ENCODE data around the gene UBL3.

Gene UBL3

DNA sequence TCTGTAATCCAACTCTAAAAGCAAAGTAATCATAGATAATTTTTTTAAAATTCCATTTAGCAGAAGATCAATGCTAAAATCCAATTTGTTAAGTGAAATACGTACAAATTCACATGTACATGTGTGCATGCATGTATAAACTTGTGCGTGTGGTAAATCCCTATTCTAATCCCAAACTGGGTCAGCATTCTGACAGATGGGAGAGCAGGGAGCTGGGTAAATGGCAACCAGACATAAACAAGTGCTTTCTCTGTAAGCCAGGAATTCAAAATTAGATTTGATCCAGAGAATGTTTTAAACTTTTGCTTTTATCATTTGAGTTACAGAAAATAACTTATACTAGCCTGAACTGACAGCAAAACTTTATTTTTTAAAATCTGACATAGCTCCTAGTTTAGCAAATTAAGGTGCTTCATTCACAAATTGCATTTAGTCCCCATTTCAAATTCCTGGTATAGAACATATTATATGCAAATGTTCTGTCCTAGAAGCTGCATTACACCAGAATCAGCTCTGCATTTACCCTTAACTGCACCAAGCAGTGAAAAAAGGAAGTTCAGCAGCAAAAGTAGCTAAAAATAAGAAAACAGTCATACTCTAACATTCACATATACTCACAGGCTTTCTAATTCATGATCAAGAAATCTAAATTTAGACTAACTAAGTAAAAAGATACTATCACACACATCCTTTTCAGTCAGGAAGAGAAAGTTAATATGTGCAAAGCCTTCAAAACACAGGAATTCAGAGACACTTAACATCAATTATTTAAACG is 32.6 kb downstream of the UBL3 start:
- no peaks in the 10 kb centered on the region for H3K27me3 Mint-ChIP-seq
- peaks cover 19 to 43% of the 10 kb centered on the region in 2 donors for H3K4me1 Mint-ChIP-seq (ENCODE audit: low read depth in 2 of 2)
- DNase-seq (no peak), ATAC-seq (replicated peaks) (peak; percentile 32)
- no peak overlapping the region for H3K4me3 Mint-ChIP-seq
- peaks cover 6% of the 10 kb centered on the region for H3K36me3 Mint-ChIP-seq (ENCODE audit: insufficient read depth)
- peak overlapping the region; percentile 24 to 44 for H3K27ac Mint-ChIP-seq
- H3K9me3 Mint-ChIP-seq, result no peaks in the 10 kb centered on the region

DNA sequence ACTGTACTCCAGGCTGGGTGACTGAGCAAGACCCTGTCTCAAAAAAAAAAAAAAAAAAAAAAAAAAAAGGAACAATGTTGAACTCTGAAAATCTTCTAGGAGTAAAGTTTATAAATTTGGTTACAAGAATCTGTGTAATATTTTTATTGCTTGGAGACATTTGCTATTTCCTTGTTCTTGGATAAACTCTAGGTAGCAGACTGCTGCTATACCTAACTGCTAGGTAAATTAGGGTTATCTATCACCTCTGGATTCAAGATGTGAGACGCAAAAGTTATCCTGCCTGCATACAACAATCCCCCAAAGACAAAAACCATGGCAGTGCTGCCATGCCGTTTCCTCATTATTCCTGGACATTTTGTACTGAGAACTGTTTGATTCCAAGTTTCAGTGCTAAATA is 33.7 kb downstream of the UBL3 start:
- Mint-ChIP-seq H3K36me3 (ENCODE audit: insufficient read depth) (peaks cover 6% of the 10 kb centered on the region), H3K4me3 (no peak overlapping the region), H3K4me1 (ENCODE audit: low read depth in 2 of 2) (peaks cover 25 to 45% of the 10 kb centered on the region in 2 donors), H3K27me3 (no peaks in the 10 kb centered on the region), H3K27ac (no peak overlapping the region), H3K9me3 (no peaks in the 10 kb centered on the region)
- ATAC-seq (replicated peaks), result no peak
- DNase-seq, result no peak

DNA sequence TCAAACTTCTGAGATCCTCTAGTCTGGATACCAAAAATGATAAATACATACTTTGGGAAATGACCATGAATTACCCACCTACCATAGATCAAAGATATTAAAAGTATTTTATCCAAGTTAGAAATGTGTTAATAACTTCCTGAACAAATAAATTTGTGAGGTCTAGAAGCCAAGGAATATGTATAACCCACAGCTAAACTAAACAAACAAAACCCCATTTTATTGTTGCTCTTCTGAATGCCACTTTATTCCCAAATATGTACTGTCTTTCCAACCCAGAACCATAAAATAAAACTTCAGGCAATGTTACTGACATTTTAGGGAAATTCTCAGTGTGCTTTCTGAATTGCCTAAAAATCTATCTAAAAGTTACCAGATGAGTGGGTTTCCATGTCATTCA is 35.1 kb downstream of the UBL3 start:
- no peaks in the 10 kb centered on the region for H3K27me3 Mint-ChIP-seq
- H3K9me3 Mint-ChIP-seq, result no peaks in the 10 kb centered on the region
- ATAC-seq (replicated peaks), result no peak
- H3K27ac Mint-ChIP-seq, result no peak overlapping the region
- no peak for DNase-seq
- H3K36me3 Mint-ChIP-seq (ENCODE audit: insufficient read depth), result peaks cover 6% of the 10 kb centered on the region
- peaks cover 30 to 49% of the 10 kb centered on the region in 2 donors for H3K4me1 Mint-ChIP-seq (ENCODE audit: low read depth in 2 of 2)
- H3K4me3 Mint-ChIP-seq, result no peak overlapping the region

DNA sequence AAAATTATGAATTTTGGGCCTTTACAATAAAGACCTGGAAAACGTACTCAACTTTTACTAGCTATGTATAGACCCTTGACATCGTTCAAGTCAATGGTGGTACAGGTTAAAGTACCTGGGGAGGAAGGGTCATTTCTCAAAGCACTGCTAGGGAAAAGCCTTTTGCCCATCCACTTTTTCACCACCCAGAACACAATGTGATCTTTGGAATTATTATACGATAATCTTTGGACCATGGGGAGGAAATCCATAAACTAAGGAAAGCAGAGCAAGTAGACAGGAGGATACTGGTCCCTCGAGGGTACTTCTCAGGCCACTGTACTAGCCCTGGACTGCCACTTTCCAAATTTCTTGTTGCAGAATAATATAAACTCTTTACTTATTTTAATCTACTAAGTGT is 39.5 kb downstream of the UBL3 start:
- peaks cover 8% of the 10 kb centered on the region for H3K36me3 Mint-ChIP-seq (ENCODE audit: insufficient read depth)
- DNase-seq (no peak), ATAC-seq (replicated peaks) (no peak)
- H3K4me1 Mint-ChIP-seq (ENCODE audit: low read depth in 2 of 2), result peaks cover 35 to 48% of the 10 kb centered on the region in 2 donors
- H3K9me3 Mint-ChIP-seq, result no peaks in the 10 kb centered on the region
- no peak overlapping the region for H3K27ac Mint-ChIP-seq
- H3K4me3 Mint-ChIP-seq, result no peak overlapping the region
- no peaks in the 10 kb centered on the region for H3K27me3 Mint-ChIP-seq

DNA sequence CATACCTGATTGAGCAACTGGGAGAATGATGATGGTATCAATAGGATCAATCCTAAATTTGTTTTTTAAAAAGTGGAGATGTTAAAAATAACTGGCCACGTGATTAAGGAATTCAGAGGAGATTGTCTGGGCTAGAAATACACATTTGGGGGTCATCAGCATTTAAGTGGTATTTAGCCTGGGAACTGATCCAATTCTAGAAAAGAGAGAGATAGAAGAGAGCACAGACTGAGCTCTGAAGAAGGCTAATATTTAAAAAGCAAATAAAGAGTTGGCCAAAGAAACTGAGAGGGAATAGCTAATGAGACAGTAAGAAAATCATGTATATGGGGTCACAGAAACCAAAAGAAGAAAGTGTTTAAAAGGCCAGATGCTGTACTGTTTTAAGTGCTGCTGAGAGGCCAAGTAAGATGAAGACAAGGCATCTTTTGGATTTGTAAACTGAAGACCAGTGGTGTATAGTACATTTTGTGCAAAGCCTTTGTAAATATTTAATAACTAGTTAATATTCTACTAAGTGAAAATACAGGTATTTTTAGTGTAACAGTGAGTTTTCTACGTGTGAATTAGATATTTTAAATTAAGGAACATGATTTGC is 40.2 kb downstream of the UBL3 start:
- Mint-ChIP-seq H3K4me3 (no peak overlapping the region), H3K9me3 (no peaks in the 10 kb centered on the region)

DNA sequence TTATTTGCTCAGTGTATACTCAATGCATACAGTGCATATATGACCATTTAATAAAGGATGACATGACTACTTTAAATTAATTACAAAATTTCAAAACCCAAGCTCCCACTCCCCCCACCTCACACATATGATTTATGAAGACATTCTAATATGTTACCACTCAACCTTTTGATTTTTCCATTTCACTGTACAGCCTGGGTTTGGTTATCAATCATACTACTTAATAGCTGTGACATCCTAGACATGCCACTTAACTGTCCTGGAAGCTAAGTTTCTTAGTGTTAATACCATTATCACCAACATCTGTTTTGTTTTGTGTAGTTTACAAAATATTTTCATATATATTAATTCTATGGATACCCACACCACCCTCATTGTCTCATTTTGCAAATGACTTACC is 42.2 kb downstream of the UBL3 start:
- Mint-ChIP-seq H3K36me3 (ENCODE audit: insufficient read depth) (peaks cover 4% of the 10 kb centered on the region), H3K4me3 (no peak overlapping the region), H3K9me3 (no peaks in the 10 kb centered on the region), H3K27ac (no peak overlapping the region), H3K4me1 (ENCODE audit: low read depth in 2 of 2) (peaks cover 31 to 38% of the 10 kb centered on the region in 2 donors), H3K27me3 (no peaks in the 10 kb centered on the region)
- DNase-seq (no peak), ATAC-seq (replicated peaks) (no peak)

More for the DNA sequence above, 40.2 kb downstream of the UBL3 start:
- Mint-ChIP-seq H3K4me1 (ENCODE audit: low read depth in 2 of 2) (peaks cover 31 to 42% of the 10 kb centered on the region in 2 donors), H3K27ac (no peak overlapping the region), H3K27me3 (no peaks in the 10 kb centered on the region), H3K36me3 (ENCODE audit: insufficient read depth) (peaks cover 8% of the 10 kb centered on the region)
- no peak for ATAC-seq (replicated peaks)
- DNase-seq, result no peak

DNA sequence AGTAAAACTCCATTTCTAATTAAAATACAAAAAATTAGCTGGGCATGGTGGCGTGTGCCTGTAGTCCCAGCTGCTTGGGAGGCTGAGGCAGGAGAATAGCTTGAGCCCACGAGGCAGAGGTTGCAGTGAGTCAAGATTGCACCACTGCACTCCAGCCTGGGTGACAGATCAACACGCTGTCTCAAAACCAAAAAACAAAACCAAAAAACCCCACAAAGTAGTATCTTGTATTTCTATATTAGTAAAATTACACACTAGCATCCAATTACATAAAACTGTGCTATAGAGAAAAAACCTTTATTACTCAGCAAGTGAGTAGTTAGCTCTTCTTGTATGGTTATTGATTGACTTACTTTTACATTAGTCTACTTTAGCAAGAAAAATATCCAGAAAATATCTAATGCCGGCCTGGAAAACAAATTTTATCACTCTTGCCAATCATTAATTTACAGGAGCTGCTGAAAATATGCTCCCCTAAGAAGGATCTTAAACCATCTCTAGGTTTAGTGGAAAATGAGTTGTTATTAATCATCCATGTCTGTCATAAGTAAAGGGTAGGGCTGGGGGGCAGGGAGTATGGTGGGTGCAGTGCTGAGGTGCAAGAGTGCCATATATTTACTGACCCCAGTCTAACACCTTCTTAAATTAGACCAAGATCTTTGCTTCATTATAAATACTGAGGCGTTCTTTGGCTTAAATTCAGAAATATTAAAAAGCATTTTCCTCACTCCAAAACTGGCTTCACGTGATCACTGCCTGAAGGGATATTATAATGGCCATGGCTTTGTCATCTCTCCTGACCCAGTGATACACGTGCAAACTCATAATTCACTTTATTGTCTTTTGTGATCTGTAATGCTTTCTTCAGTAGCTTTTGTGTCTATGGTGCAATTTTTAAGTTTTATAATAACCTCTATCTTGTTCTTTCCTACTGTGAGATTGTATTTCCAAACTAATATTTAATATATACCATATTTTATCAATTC is 44.1 kb downstream of the UBL3 start:
- H3K9me3 Mint-ChIP-seq, result no peaks in the 10 kb centered on the region
- no peaks in the 10 kb centered on the region for H3K27me3 Mint-ChIP-seq
- H3K36me3 Mint-ChIP-seq (ENCODE audit: insufficient read depth), result peaks cover 2% of the 10 kb centered on the region
- no peak overlapping the region for H3K4me3 Mint-ChIP-seq
- no peak for DNase-seq
- no peak for ATAC-seq (replicated peaks)
- no peak overlapping the region for H3K27ac Mint-ChIP-seq
- H3K4me1 Mint-ChIP-seq (ENCODE audit: low read depth in 2 of 2), result peaks cover 24 to 32% of the 10 kb centered on the region in 2 donors

DNA sequence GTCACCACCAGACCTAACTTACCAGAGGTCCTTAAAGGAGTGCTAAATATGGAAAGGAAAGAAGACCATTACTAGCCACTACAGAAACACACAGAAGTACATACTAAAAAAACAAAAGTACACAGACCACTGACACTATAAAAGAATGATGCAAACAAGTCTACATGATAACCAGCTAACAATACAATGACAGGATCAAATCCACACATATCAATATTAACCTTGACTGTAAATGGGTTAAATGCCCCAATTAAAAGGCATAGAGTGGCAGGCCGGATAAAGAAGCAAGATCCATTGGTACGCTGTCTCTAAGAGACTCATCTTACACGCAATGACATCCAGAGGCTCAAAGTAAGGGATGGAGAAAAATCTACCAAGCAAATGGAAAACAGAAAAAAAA is 47.2 kb downstream of the UBL3 start:
- Mint-ChIP-seq H3K27me3 (no peaks in the 10 kb centered on the region), H3K4me1 (ENCODE audit: low read depth in 2 of 2) (peaks cover 12 to 26% of the 10 kb centered on the region in 2 donors), H3K36me3 (ENCODE audit: insufficient read depth) (no peaks in the 10 kb centered on the region), H3K9me3 (no peaks in the 10 kb centered on the region), H3K4me3 (no peak overlapping the region), H3K27ac (no peak overlapping the region)
- ATAC-seq (replicated peaks), result no peak
- DNase-seq, result no peak

DNA sequence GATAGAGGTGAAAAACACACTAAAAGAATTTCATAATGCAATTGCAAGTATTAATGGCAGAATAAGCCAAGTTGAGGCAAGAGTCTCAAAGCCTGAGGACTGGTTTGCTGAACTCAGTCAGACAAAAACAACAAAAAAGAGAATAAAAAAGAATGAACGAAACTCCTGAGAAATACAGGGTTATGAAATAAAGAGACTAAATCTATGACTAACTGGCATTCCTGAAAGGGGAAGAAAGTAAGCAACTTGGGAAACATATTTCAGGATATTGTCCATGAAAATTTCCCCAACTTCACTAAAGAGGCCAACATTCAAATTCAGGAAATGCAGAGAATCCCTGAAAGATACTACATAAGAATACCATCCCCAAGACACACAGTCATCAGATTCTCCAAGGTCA is 47.8 kb downstream of the UBL3 start:
- Mint-ChIP-seq H3K36me3 (ENCODE audit: insufficient read depth) (no peaks in the 10 kb centered on the region), H3K4me1 (ENCODE audit: low read depth in 2 of 2) (peaks cover 12 to 31% of the 10 kb centered on the region in 2 donors), H3K4me3 (no peak overlapping the region), H3K27me3 (no peaks in the 10 kb centered on the region), H3K27ac (no peak overlapping the region), H3K9me3 (no peaks in the 10 kb centered on the region)
- no peak for ATAC-seq (replicated peaks)
- no peak for DNase-seq

DNA sequence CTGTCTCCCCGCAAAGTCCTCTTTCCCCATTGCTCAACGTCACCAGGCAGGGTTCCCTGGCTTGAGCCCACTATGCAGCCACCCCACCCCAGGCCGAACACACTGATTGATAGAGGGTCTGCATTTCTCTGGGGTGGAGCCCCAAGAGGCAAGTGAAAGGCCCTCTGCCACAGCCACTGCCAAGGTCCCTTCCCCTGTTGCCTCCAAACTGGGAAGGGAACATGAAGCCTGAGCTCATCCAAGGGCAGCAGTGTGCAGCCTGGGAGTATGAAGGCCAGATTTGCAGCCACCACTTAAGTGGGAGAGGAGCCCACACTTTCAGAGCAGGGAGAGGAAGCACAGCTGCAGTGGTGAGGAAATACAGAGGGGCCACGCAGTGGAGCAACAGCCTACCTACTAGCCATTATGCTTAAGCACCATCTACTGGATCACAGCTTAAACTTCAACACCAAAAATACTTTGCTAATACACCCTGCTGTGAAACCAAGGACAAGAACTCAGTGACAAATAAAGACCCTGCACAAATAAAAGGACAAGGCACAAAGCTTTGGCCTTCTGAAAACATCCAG is 48.6 kb downstream of the UBL3 start:
- H3K36me3 Mint-ChIP-seq (ENCODE audit: insufficient read depth), result no peaks in the 10 kb centered on the region
- no peaks in the 10 kb centered on the region for H3K27me3 Mint-ChIP-seq
- peak overlapping the region in 1 of 2 donors; percentile 64 for H3K27ac Mint-ChIP-seq
- DNase-seq, result no peak
- H3K9me3 Mint-ChIP-seq, result no peaks in the 10 kb centered on the region
- ATAC-seq (replicated peaks), result peak; percentile 46
- peaks cover 8 to 33% of the 10 kb centered on the region in 2 donors for H3K4me1 Mint-ChIP-seq (ENCODE audit: low read depth in 2 of 2)
- no peak overlapping the region for H3K4me3 Mint-ChIP-seq

DNA sequence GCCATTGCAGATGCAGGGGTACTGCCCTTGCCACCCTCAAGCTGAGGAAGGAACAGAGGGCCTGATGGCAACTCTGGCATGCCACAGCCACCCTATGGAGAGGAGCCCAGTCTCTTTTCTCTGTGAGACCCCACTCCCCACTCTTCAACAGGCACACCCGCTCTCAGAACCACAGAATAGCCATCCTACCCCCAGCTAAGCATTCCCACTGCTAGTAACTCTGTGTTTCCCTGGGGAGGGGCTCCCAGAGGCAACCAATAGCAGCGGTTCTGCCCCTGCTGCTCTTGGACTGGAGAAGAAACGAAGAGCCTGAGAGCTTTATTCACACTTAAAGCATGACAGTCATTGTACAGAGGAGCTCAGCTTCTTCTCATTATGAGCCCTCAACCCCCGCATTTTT is 49.3 kb downstream of the UBL3 start:
- Mint-ChIP-seq H3K4me3 (no peak overlapping the region), H3K4me1 (ENCODE audit: low read depth in 2 of 2) (peaks cover 7 to 32% of the 10 kb centered on the region in 2 donors), H3K36me3 (ENCODE audit: insufficient read depth) (no peaks in the 10 kb centered on the region), H3K9me3 (no peaks in the 10 kb centered on the region), H3K27me3 (no peaks in the 10 kb centered on the region), H3K27ac (peak overlapping the region in 1 of 2 donors; percentile 80)
- ATAC-seq (replicated peaks), result no peak
- DNase-seq, result no peak

DNA sequence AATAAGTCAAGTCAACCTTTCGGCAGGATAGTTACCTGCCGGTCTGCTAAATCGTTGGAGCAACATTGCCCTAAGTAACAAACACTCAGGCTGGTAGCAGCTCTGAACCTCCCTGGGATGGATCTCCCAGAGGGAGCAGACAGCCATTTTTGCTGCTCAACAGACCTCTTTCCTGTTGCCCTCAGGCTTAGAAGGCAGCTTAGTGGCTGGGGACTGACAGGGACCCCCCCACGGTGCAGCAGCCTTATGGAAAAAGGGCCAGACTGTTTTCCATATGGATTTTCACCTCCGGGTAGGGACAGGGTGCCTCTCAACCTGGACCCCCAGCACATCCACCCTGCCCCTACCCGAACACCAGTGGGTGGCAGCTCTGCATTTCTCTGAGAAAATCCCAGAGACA is 49.7 kb downstream of the UBL3 start:
- peak overlapping the region in 1 of 2 donors; percentile 80 for H3K27ac Mint-ChIP-seq
- DNase-seq (no peak), ATAC-seq (replicated peaks) (no peak)
- no peak overlapping the region for H3K4me3 Mint-ChIP-seq
- no peaks in the 10 kb centered on the region for H3K36me3 Mint-ChIP-seq (ENCODE audit: insufficient read depth)
- peaks cover 7 to 32% of the 10 kb centered on the region in 2 donors for H3K4me1 Mint-ChIP-seq (ENCODE audit: low read depth in 2 of 2)
- no peaks in the 10 kb centered on the region for H3K9me3 Mint-ChIP-seq
- no peaks in the 10 kb centered on the region for H3K27me3 Mint-ChIP-seq

DNA sequence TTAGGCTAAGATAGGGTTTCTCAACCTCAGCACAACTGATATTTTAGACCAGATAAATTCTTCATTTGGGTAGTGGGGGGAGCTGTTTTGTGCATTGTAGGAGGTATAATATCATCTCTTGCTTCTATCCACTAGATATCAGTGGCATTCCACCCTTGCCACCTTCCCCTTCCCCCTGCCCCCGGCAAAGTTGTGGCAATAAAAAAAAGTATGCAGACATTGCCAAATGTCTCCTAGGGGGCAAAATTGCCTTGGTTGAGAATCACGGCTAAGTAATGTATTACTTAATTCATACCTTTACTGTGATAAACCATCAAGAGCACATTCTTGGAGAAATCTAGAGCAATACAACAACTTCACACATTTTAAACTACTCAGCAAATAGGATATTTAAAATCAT is 51.4 kb downstream of the UBL3 start:
- no peaks in the 10 kb centered on the region for H3K9me3 Mint-ChIP-seq
- no peak overlapping the region for H3K4me3 Mint-ChIP-seq
- H3K36me3 Mint-ChIP-seq (ENCODE audit: insufficient read depth), result peaks cover 4% of the 10 kb centered on the region
- H3K27me3 Mint-ChIP-seq, result no peaks in the 10 kb centered on the region
- peak overlapping the region in 1 of 2 donors; percentile 46 for H3K27ac Mint-ChIP-seq
- no peak for DNase-seq
- peaks cover 12 to 42% of the 10 kb centered on the region in 2 donors for H3K4me1 Mint-ChIP-seq (ENCODE audit: low read depth in 2 of 2)
- no peak for ATAC-seq (replicated peaks)
